Erythroblast (primary cell): ENCODE data around the gene SEH1L.
A peak's percentile ranks its signal among the peaks of the same experiment; 100 is the strongest.
"Not testable (repeated sequence)": the region's sequence is repeated elsewhere in the genome, so short reads cannot be mapped to it uniquely, and the experiment has no call there.

Source experiments
- DNase-seq, 2 experiments: peaks; one replicate each; lab custom pipeline; 2025; lab: John Stamatoyannopoulos, UW
- GATA1 ChIP-seq: IDR thresholded peaks from 2 replicates; pipeline ENCODE4 v1.6.1; 2011; ENCODE audit warnings: low read depth, mild to moderate bottlenecking, control low read depth, low read length, moderate library complexity
- POLR2A ChIP-seq: IDR thresholded peaks from 2 replicates; pipeline ENCODE4 v1.6.1; 2011; ENCODE audit warnings: mild to moderate bottlenecking, low read length

SEH1L gene, protein sequence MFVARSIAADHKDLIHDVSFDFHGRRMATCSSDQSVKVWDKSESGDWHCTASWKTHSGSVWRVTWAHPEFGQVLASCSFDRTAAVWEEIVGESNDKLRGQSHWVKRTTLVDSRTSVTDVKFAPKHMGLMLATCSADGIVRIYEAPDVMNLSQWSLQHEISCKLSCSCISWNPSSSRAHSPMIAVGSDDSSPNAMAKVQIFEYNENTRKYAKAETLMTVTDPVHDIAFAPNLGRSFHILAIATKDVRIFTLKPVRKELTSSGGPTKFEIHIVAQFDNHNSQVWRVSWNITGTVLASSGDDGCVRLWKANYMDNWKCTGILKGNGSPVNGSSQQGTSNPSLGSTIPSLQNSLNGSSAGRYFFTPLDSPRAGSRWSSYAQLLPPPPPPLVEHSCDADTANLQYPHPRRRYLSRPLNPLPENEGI

DNA sequence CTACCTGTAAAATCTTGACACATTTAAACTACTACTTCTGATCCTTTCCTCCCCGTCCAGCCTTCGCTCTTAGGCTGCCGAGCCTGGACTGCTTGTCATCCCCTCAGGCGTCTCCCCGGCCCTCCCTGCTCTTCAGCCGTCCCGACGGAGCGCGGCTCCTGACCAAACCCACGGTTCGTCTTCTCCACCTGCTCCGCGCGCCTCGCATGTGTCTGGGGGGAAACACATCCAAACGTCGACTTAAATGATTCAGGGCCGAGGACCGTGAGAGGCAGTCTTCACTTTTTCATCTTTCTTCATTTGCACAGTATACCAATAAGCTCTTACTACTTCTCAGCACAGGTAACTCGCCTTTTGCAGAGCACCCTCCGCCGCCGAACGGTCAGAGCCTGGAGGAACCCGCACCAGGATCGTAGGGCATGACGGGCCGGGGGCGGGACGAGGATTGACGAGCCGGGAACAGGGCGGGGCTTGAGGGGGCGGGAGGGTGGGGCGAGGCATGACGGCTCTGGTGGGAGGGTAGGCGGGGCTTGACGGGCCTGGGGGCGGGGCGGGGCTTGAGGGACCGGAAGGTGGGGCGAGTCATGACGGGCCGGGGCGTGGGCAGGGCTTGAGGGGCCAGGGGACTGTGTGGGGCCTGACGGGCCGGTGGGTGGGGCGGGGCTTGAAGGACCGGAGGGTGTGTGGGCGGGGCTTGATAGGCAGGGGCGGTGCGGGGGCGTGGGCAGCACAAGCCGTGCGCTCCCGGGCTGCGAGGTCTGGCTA, at the start of gene SEH1L:
Gene SEH1L, plus strand, starts transcription at position 727 of the 765 bp plus-strand sequence. CDS start 111 bp downstream, outside the sequence.
- TF ChIP-seq POLR2A (peak; percentile 49), GATA1 (no peak)
- peak; percentile 100 for DNase-seq

DNA sequence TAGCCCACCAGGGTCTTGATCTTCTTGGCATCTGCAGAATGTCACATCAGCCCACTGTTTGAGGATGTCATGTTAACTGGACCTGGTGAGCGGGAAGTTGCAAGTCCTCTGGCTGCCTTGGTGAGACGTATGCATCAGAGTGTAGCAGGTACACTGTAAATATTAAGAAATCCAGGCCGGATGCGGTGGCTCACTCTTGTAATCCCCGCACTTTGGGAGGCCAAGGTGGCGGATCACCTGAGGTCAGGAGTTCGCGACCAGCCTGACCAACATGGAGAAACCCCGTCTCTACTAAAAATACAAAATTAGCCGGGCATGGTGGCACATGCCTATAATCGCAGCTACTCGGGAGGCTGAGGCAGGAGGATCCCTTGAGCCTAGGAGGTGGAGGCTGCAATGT, 46.6 kb upstream of the SEH1L start:
- DNase-seq: not testable (repeated sequence)

DNA sequence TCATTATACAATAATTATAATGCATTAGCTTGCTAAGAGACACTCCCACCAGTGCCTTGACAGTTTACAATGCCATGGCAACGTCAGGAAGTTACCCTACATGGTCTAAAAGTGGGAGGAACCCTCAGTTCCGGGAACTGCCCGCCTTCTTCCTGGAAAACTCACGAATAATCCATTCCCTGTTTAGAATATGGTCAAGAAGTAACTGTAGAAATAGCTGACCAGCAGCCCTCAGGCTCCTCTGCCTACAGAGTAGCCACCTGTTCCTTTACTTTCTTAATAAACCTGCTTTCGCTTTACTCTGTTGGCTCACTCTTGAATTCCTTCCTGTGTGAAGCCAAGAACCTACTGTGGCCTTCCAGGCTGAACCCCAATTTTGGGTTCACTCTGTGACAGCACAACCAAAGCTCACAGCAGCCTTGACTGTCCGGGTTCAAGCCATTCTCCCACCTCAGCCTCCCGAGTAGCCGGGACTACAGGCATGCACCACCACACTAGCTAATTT, 43.7 kb upstream of the SEH1L start:
- peak; percentile 90 for DNase-seq
- no peak for TF ChIP-seq GATA1
- no peak for TF ChIP-seq POLR2A

DNA sequence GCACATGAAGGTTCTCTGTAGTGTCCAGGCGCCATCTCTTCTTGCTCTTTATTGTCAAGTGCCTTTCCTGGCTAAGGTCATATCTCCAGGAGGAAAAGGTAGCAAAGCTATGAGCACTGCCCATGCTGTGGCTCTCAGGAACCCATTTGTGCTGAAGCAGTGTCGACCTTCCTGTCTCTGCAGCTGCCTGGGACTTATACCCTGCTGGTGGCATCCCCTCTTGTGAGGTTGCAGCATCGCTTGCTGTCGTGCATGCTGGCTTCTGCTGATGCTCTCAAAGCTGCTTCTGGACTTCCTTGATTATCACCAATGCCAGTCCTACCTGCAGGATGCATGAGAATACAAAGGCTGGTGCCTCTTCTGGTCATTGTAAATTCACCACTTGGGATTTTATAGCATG, 41.7 kb upstream of the SEH1L start:
- TF ChIP-seq POLR2A (no peak), GATA1 (no peak)
- DNase-seq: no peak

DNA sequence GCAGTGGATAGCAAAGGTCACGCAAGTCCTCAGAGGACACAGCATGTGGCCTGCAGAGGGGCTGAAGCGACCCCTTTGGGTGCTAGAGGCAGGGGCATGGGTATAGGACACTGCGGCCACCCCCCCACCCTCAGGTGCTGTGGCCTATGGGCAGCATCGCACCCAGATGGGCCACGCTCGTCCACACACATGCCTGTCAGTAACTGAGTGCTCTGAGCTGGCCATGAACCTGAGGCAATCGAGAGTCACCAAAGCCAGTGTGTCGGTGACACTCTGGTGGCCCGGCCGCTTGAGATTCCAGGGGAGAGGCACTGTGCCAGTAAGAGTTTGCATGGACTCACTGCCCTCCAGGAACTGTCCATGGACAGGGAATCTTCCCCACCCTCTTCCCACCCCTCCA, 41.0 kb upstream of the SEH1L start:
- no peak for DNase-seq
- TF ChIP-seq POLR2A (no peak), GATA1 (no peak)

DNA sequence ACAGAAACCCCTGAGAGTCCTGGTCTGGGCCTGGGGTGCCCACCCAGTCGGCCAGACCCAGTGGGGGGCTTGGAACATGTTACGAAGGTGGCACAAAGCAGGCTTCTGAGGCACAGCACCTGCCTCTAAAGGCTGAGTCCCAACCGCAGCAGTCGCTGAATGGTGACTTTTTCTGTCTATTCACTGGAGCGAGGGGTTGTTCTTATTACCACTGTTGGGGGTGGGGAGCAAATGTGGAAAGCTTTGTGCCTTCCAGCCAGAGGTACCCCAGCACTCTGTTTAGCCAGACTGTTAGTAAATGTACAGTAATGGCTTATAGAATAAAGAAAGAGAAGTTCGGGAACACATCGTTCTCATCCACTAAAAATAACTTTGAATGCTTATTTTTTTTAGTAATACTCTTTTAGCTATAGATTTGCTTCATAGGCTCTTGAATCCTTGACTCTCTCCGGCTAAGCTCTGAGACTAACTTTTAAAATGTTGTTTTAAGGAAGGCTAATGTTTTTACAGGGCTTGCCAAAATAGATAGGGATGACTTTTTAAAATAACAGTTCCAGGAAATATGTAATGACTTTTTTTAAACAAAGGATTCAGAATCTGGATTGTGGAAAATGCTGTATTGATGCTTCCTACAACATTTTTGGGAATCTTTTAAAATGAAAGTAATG, 40.4 kb upstream of the SEH1L start:
- TF ChIP-seq POLR2A (no peak), GATA1 (no peak)
- DNase-seq: no peak

DNA sequence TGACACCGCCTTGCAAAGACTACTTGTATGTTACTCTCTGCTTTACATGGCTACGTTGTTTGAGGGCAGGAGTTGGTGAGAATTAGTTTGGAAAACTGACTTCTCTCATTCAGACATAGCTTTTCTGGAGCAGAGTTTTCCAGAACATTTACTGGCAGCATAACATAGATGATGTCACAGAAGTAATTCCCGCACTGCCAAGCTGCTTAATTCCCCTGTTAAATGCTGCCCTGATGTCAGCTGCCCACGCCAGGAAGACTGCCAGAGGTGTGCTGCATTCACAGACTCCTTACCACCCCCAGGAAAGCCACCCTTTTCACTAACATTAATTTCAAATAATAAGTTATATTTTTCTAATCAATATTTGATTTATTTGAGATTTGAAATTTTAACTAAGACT, 39.1 kb upstream of the SEH1L start:
- no peak for DNase-seq
- TF ChIP-seq GATA1 (no peak), POLR2A (no peak)

DNA sequence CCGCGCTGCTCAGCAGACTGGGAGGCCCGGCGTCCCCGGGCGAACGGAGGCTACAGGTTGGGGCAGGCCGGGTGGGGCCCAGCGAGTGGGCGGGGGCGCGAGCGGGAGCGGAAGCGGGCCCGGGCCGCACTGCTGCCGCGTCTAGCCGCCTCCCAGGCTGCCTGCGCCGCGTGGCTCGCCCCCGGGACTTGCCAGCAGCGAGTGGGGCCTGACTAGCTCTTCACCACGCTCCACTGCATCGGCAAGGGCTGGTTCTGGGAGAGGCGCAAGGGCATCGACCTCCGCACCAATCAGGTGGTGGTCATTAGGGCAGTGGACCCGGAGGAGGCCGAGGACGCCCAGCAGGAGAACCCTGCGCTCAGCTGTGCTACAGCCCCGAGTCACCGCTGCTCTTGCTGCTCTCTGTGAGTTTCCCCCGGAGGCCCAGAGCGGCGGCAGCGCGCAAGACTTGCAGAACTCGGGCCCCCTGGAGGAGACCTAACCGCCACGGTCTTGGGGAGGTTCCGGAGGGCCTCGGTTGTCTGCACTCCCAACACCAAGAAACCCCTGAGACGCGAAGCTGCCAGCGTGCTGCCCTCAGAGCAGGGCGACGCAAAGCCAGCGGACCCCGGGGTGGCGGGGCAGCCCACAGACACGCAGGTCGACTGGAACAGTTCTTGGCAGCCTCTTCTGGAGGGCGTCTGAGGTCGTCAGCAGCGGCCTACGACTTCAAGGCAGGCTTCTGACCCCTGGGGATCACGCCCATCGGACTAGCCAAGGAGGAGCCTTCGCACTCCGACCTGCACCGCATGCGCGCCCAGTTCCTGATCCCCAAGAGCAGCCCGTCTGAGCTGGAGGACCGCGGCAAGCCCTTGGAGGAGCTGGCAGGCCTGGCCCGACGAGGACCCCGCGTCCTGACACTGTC, 36.5 kb upstream of the SEH1L start:
- DNase-seq: peak; percentile 45 to 65

DNA sequence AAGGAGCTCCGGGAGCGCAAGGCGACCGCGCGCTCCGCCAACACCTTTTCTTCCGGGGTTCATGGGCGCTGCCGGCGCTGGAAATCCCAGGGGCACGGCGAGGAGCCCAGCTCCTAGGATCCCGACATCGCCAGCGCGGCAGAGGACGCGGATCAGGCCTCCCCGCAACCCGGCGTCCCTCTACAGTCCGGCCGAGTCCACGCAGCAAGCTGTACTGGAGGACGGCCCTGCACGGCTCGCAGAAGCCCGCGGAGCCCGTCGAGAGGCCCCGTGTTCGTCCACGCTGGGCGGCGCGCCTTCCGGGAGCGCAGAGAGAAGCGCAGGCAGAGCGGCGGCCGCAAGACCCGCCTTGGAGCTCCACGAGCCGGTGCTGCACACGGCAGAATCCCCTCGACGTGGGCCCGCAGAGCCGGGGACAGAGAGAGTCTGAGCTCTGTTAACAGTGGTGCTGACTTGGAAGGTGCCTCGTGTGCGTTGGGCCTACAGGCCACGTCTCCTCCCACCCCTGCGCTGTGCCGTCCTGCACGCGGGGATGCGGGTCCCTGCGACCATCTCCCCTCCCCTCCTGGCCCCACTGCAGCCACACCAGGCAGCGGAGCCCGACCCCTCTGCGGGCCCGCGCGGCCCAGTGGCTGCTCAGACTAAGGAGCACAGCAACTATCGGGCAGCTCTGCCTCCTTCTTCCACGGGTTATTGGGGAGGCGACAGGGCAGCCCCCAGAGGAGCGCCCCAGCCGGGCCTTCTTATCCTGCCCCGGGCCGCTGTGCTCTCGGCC, 35.7 kb upstream of the SEH1L start:
- DNase-seq: no peak
- TF ChIP-seq GATA1 (no peak), POLR2A (no peak)

More for the DNA sequence above, 36.5 kb upstream of the SEH1L start:
- TF ChIP-seq GATA1: no peak
- TF ChIP-seq POLR2A: no peak

DNA sequence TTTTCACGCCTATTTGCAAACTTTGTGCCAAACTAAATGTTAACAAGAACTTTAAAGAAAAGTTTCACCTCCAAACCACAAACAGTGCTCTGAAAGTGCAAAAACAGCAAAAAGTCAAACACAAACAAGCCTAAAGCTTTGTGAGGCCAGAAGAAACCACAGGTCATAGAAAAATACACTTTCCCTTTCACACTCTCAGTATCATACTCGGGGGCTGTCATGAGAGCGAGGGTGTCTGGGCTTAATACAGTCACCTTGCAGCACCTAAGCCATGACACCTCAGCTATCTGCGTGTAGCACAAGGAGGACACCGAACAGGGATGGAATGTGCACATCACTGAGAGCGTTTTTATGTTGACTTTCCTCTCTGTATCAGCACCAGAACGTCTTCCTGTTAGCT, 26.6 kb upstream of the SEH1L start:
- no peak for DNase-seq
- TF ChIP-seq GATA1: no peak

DNA sequence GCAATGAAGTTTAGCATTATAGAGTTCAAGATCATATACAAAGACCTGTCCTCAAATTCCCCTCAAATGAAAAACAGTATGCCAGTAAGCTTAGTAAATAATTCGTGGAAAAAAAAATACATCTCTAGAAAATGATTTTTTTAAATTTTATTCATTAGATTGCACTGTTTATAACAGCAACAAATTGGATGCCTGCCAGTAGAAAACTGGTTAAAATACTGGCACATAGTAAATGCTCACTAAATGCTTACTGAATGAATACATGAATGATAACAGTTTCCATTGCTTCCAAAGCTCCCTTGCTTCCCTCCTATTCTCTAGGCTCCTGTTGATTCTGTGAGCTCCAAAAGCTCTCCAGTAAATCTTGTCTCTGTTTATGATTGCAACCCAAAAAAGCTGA, 25.5 kb upstream of the SEH1L start:
- DNase-seq: no peak
- TF ChIP-seq GATA1 (no peak), POLR2A (no peak)

DNA sequence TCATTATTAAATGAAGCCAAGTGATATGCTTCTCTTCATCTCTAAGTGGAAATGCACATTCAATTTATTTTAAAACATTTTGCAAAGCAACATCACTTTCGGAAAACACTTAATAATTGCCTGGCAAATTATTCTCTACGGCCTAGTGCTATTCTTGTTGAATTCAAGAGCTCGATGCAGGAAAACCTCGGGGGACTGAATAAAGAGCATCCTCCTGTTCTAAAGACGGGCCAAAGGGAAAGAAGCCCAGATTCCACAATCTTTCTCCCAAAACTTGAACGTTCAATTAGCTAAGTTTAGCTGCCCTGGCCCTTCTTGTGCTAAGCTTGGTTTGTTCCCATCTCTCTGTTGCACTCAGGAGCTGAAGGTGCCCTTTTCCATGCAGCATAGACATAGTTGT, 23.2 kb upstream of the SEH1L start:
- DNase-seq: no peak
- no peak for TF ChIP-seq POLR2A
- no peak for TF ChIP-seq GATA1

DNA sequence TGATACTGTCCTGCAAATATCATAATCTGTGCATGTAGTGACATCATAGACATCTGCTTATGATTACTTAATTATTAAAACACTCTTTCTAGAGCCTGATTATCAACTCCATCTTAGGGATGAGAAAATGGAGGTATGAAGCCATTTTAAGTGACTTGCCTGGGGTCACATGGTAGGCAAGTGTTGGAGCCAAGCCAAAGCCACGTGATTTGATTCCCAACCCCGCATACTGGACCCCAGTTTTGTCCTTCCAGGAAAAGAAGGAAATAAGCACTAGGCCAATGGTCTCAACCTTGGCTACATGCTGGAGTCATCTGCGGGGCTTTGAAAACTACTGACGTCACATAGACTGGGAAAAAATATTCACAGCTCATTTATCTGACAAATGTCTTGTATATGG, 19.6 kb upstream of the SEH1L start:
- no peak for DNase-seq
- no peak for TF ChIP-seq POLR2A
- no peak for TF ChIP-seq GATA1
